Measurements from ENCODE around the gene CSNK2B. TPM values are rescaled to one million over a fixed set of nuclear protein-coding genes. Genes with fewer than 3 reads are reported as not detected.

Gene CSNK2B
- total and polyA plus RNA-seq, 7 donors: 188 to 232 (median 206) TPM

DNA sequence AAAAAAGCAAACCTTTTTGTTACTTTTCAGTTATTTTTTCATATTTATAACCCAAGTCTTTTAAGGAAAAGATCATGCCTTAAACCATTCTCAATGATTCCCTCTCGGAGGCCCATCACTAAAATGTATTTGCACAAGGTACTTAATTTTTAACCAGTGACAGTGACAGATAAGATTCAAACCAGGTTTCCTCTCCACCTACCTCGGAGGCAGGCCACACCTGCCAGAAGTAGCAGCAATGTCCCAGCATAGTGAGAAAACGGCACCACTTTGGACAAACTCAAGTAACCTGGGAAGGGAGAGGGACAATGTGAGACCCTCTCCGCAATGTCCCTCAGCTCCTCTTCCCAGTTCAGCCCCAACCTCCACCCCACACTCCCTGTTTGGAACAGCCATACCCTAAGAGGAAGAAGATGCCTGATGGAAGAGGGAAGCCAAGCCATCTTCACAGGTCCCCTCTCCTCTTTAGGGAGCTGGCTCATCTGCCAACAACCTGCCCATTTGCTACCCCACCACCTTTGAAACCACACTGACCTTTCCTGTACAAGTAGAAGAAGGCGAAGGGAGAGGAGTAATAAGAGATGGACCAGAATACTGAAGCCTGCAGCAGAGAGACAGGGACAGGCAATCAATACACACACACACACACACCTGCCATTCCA is 35.0 kb downstream of the CSNK2B start:
- peaks cover 0 to 47% (median 20%) of the 10 kb centered on the region in 4 donors for H3K36me3 ChIP-seq
- TF ChIP-seq EP300 (IDR thresholded peaks at IDR 0.05) (no peak), POLR2A (IDR thresholded peaks at IDR 0.05) (no peak), POLR2AphosphoS5 (IDR thresholded peaks at IDR 0.05) (no peak), CTCF (IDR thresholded peaks at IDR 0.05) (no peak)
- WGBS, 2 donors: 49 to 73% methylated on average over 5 of the region's 5 CpGs
- H3K4me1 ChIP-seq: peaks cover 0 to 36% (median 22%) of the 10 kb centered on the region in 4 donors
- peak overlapping the region in 1 of 4 donors; percentile 94 for H3K27ac ChIP-seq
- intact Hi-C loops (cut with DNase I): loop anchor here (10.0 kb wide), 1 partner anchor 156 kb away; the partner anchor contains the start of genes ATP6V1G2, DDX39B and NFKBIL1
- H3K4me3 ChIP-seq: no peak overlapping the region
- no peaks in the 10 kb centered on the region for H3K27me3 ChIP-seq
- H3K9me3 ChIP-seq: no peaks in the 10 kb centered on the region
- DNase-seq: no peak

DNA sequence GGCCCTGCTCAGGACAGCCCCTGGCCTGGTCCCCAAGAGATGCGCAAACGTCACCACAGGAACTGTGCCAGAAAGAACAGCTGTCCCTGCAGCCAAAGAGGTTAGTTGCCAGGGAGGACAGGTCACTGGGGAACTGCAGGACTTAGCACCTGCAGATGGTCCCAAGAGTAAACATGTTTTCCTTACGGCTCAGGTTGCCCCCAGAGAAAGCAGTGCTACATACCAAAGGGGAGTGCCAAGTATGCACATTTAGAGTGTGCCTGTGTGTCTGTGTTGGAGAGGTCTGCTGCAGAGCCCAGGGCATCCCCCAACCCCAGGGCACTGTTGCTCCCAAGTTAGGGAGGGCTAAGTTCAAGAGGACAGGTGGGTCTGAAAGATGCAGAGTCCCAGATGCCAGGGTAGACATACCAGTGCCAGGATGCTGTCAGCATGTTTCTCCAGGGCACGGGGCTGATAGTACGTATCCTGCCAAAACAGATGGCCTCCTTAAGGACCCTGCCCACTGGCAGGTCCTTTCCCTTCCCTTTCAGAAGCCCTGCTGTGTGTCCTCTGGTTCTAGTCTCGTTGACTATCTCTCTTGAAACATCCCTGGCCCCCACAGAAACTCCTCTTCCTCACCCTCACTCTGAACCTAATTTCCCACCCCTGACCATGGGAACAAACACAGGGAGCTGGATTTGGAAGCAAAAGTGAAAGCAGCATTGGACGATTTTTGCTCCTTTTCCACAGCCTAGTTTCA is 36.0 kb downstream of the CSNK2B start:
- no peak for DNase-seq
- TF ChIP-seq CTCF (IDR thresholded peaks at IDR 0.05): no peak
- TF ChIP-seq POLR2A (IDR thresholded peaks at IDR 0.05): no peak
- H3K9me3 ChIP-seq: no peaks in the 10 kb centered on the region
- 24 to 30% methylated on average over 7 of the region's 7 CpGs for whole genome bisulfite sequencing, 2 donors
- H3K27me3 ChIP-seq: no peaks in the 10 kb centered on the region
- peak overlapping the region; percentile 66 to 92 (median 80) for H3K4me3 ChIP-seq
- intact Hi-C loops (cut with DNase I): loop anchor here (10.0 kb wide), 1 partner anchor 157 kb away; the partner anchor contains the start of genes ATP6V1G2, DDX39B and NFKBIL1
- peaks cover 0 to 38% (median 13%) of the 10 kb centered on the region in 4 donors for H3K36me3 ChIP-seq
- peaks cover 0 to 36% (median 22%) of the 10 kb centered on the region in 4 donors for H3K4me1 ChIP-seq
- peak overlapping the region; percentile 94 to 99 (median 97) for H3K27ac ChIP-seq

DNA sequence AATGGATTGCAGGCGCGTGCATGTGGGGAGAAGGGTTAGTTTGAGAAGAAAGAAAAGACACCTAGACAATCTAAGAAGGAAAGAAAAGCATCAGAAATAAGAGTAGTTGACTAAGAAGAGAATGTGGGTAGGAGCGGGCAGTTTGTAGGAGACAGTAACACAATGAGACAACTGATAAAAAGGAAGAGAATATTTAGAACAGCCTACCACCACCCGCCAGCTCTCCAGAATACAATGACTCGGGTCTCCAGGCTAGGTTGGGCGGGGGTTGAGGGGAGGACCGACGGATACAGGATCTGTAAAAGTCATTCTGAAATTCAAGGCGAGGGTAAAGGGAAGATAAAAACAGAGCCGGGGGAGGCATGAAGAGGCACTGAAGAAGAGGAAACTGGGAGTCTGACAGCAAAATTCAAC is 36.5 kb downstream of the CSNK2B start:
- intact Hi-C loops (cut with DNase I): loop anchor here (10.0 kb wide), 1 partner anchor 158 kb away; the partner anchor contains the start of genes ATP6V1G2, DDX39B and NFKBIL1
- TF ChIP-seq POLR2A (IDR thresholded peaks at IDR 0.05): no peak
- TF ChIP-seq EP300 (IDR thresholded peaks at IDR 0.05): no peak
- no peak for TF ChIP-seq CTCF (IDR thresholded peaks at IDR 0.05)
- TF ChIP-seq POLR2AphosphoS5 (IDR thresholded peaks at IDR 0.05): no peak
- 0% methylated on average over 10 of the region's 10 CpGs for WGBS, 2 donors
- no peaks in the 10 kb centered on the region for H3K27me3 ChIP-seq
- H3K4me1 ChIP-seq: peaks cover 0 to 36% (median 22%) of the 10 kb centered on the region in 4 donors
- H3K27ac ChIP-seq: peak overlapping the region; percentile 94 to 99 (median 97)
- peak overlapping the region; percentile 66 to 92 (median 80) for H3K4me3 ChIP-seq
- H3K36me3 ChIP-seq: peaks cover 0 to 32% (median 10%) of the 10 kb centered on the region in 4 donors
- no peaks in the 10 kb centered on the region for H3K9me3 ChIP-seq
- DNase-seq: no peak

GRCh38 chr6:31702819-31703716 is 37.2 kb downstream of the CSNK2B start, which contains the start of gene ABHD16A:
ABHD16A (minus strand) TSS chr6:31703324; CDS start chr6:31703281, 43 bp downstream.
- H3K27me3 ChIP-seq: no peaks in the 10 kb centered on the region
- peaks cover 0 to 25% (median 8%) of the 10 kb centered on the region in 4 donors for H3K36me3 ChIP-seq
- intact Hi-C loops (cut with DNase I): loop anchor here (1.0 to 10.0 kb wide), 2 partner anchors 25 to 158 kb away; partner anchors contain the start of genes ATP6V1G2, DDX39B and NFKBIL1
- no peaks in the 10 kb centered on the region for H3K9me3 ChIP-seq
- 0 to 1% methylated on average over 54 of the region's 54 CpGs for WGBS, 2 donors
- DNase-seq: peak; percentile 100
- H3K4me3 ChIP-seq: peak within 1 kb of the TSS; percentile 66 to 92 (median 80)
- peak within 1 kb of the TSS; percentile 94 to 99 (median 97) for H3K27ac ChIP-seq
- TF ChIP-seq POLR2AphosphoS5 (IDR thresholded peaks at IDR 0.05) (peak; percentile 98 to 99 (median 99)), EP300 (IDR thresholded peaks at IDR 0.05) (peak in 2 of 4 donors; percentile 66 to 82), POLR2A (IDR thresholded peaks at IDR 0.05) (peak; percentile 99), CTCF (IDR thresholded peaks at IDR 0.05) (no peak)
- H3K4me1 ChIP-seq: peaks cover 0 to 36% (median 22%) of the 10 kb centered on the region in 4 donors
